DMS79 treated with DMSO at 0.1 percent for 48 hours (cell line): Measurements from ENCODE around the gene PRRG2.

Experiments
- DNase-seq: peaks from one replicate; lab custom pipeline; 2025; lab: John Stamatoyannopoulos, UW

The PRRG2 gene

GRCh38 chr19:49581007-49581508 lies at the start of gene PRRG2:
TSS of gene PRRG2 (plus strand) at chr19:49581316. CDS start at chr19:49583220, 1,904 bp downstream.
- DNase-seq, result peak; percentile 7

DNA sequence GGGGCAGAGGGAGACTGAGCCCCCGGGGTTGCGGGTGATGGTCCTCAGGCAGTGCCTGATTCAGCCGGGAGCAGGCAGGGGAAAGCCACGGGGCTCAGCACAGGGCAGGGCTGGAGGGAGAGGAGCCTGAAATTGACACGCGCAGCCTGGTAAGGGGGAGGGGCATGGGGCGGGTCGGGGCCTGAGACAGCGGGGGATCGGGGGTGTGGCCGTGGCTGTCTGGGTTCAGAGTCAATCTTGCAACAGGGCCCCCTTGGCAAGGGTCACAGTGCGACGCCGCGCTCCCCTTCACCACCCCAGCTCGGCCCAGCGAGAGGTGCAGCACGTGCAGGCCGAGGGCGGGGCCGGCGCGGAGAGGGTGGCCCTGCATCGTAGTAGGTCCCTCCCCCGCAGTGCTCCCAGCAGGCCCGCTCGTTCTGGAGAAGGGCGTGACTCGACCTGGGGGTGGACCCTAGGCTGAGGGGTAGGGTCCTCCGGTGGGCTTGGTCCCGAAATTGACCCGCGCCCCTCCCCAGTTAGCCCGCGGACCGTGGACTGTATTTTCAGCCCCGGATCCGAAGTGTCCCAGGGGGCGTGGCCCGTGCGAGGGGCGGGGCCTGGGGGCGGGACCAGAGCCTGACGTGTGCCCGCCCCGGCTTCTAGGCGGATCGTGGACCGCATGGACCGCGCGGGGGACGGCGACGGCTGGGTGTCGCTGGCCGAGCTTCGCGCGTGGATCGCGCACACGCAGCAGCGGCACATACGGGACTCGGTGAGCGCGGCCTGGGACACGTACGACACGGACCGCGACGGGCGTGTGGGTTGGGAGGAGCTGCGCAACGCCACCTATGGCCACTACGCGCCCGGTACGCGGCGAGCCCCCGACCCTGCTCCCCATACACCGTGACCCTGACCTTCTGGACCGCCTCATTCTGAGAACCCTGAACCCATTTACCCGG lies 47.3 kb upstream of the PRRG2 start:
- peak; percentile 6 for DNase-seq

DNA sequence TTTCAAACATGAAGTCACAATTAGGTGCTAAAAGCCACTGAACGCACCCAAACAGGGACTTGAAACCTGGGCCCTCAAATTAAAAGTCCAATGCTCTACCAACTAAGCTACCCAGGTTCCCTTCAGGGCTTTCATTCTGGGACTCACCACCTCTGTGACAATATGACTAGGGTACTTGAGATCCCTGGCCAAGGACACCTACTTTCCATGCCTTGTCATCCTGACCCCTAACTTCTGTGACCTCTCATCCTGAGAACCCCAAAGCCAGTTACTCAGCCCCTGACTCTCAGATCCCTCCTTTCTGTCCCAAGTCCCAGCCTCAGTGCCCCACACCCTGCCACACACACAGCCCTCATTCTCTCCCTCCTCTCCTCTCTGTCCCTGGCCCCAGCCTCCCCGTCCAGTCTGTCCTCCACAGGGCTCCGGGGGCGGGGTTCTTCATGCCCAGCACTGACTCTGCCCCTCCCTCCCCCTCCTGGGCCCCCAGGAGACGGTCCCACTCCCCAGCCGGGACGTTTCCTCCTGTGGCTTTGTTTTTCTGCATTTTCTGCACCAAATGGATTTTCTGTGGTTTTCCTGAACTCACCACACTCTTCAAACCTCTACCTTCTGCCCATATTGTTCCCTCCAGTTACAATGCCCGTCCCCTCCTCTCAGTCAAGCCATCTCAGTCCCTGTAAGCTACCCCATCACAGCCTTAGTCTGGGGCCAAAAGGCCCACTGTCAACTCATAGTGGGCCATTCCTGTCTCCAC lies 46.3 kb upstream of the PRRG2 start:
- no peak for DNase-seq

GRCh38 chr19:49536921-49537462 lies 44.1 kb upstream of the PRRG2 start:
- DNase-seq, result no peak

DNA sequence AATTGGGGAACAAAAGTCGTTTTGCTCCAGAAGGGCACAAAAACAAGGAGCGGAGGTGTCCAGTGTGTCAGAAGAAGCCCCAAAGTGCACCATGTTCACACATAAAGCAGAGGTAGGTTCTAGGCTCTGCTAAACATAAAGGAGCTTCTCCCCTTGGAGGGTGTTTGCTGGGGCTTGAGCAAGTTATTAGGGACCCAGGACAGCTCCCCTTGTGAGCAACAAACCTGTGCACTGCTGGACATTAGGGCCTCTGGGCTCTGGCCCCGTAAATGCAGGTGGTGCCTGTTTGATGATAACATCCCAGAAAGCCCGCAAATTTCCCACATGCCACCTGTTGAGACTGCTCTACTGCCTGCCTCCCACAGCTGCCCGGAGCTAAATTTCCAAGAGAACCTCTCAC lies 42.5 kb upstream of the PRRG2 start:
- no peak for DNase-seq

DNA sequence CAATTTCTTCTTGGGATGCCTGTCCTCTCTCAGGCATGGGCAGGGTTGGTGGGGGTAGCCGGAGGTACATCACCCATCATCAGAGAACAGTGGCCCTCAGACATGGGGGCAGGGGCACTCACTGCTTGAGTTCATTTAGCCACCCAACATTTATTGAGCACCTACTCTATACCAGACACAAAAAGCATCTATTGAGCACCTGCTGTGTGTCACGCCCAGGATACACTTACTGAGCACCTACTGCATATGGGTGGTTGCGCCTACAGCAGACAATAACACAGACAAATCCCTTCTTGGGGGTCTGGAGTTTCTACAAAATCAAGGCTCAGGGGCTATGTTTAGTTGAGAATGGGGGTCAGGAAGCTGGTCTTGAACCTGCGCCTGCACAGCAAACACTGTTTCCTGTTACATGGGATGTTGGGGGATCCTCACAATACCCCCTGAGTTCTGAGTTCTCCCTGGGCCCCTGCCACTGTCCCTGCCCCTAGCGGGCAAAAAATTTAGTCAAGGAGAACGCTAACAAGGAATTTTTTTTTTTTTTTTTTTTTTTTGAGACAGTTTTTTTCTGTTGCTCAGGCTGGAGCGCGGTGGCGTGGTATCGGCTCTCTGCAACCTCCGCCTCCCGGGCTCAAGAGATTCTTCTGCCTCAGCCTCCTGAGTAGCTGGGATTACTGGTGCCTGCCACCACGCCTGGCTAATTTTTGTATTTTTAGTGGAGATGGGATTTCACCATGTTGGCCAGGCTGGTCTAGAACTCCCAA lies 41.7 kb upstream of the PRRG2 start:
- DNase-seq, result no peak

GRCh38 chr19:49541914-49542313 lies 39.2 kb upstream of the PRRG2 start:
- no peak for DNase-seq

- DNase-seq, result no peak
These were observed 38.7 kb upstream of the PRRG2 start for GRCh38 chr19:49542446-49542845.

DNA sequence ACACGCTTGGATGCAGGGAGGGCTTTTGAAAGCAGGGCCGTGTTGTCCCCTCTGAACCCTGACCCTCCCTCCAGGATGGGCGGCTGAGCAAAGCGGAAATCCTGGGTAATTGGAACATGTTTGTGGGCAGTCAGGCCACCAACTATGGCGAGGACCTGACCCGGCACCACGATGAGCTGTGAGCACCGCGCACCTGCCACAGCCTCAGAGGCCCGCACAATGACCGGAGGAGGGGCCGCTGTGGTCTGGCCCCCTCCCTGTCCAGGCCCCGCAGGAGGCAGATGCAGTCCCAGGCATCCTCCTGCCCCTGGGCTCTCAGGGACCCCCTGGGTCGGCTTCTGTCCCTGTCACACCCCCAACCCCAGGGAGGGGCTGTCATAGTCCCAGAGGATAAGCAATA lies 38.1 kb upstream of the PRRG2 start:
- no peak for DNase-seq

GRCh38 chr19:49544154-49544553 lies 37.0 kb upstream of the PRRG2 start:
- no peak for DNase-seq

DNA sequence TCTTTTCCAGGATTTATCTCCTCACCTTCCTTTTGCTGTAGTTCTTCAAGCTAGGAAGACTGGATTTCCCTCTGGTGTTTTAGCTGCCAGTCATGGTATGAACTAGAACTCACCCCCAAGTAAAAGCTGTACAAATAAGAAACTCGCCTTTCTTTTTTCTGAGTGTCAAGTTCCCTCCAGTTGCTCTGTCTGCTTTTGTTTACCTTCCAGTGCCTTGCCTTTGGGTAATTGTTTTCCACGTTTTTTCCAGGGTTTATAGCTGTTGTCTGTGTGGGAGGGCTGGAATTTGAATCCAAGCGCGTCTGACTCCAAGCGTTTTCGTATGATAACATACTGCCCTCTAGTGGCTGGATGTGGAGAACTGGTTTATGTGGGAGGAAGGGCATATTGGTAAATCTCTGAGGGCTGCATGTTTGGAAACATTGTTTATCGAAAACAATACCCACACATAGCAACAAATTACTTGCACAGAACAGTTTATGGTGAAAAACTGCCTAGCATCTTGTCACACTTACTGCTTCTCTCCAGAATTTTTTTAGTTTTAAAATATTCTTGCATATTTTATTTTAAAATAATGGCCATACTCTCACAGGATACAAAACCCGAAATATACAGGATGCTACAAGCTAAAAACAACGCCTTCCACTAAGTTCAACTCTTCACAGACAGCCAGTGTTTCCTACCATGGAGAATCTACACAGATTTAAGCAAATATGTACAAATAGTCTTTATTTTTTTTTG lies 34.1 kb upstream of the PRRG2 start:
- DNase-seq, result peak; percentile 92

DNA sequence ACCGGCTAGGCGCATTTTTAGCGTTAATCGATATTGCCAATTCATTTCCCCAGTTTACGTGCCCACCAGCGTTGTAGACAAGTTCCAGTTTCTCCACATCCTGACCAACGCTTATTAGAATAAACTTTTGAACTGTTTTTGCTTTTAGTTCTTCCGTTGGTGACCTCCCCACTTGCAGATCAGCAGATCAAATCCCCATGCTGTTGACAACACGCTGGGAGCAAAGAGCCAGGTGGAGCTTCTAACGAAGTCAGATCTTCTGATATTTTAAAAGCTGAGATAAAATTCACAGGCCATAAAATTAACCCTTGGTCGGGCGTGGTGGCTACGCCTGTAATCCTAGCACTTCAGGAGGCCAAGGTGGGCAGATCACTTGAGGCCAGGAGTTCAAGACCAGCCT lies 32.1 kb upstream of the PRRG2 start:
- no peak for DNase-seq

DNA sequence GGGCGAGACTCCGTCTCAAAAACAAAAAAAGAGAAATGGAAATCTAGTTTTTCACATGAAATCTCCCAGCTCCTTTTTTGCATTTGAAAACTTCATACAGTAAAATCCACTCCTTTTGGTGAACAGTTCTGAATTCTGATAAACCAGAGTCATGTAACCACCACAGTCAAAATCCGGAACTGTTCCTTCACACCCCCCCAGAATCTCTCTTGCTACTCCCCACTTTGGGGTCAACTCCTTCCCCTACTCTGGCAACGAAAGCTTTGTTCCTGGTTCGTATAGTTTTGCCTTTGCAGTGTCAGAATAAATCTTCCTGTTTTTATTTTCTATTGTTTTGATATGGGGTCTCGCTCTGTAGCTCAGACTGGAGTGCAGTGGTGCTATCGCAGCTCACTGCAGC lies 29.6 kb upstream of the PRRG2 start:
- DNase-seq, result no peak

GRCh38 chr19:49552749-49553148 lies 28.4 kb upstream of the PRRG2 start:
- DNase-seq, result no peak

- DNase-seq, result no peak
These were observed 27.5 kb upstream of the PRRG2 start for GRCh38 chr19:49553451-49554271.

- no peak for DNase-seq
These were observed 26.4 kb upstream of the PRRG2 start for GRCh38 chr19:49554701-49555181.

DNA sequence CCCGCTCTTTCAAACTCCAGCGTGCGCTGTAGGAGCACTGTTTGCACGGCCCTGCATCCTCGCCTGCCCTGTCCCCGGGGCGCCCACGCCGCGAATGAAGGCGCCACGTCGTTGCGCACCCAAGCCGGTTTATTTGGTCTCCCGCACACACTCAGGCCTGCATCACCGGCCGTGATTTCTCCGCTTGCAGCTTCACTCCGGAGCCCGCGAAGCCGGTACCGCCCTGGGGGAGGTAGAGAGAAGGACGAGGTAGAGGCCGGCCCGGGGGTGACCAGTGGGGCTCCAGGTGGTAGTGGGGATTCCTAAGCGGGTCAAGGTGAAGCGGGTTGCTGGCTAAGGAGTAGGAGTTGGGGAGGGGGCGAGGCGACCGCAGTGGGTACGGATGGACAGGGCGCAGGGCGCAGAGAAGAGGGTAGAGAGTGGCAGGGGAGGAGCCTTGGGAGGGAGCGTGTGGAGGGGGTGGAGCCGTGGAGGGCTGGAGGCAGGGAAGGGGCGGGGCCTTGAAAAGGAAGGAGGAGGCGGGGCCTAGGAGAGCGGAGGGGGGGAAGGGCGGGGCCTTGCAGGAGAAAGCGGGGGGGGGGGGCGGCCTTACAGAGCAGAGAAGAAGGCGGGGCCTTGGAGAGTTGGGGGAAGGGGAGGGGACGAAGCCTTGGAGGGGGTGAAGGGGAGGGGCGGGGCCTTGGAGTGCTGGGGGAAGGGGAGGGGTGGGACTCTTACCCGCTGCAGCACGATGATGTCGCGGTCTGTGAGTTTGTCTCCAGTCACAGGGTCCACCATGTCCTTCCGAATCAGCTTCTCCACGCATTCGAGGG lies 25.3 kb upstream of the PRRG2 start:
- no peak for DNase-seq

- DNase-seq, result no peak
These were observed 24.4 kb upstream of the PRRG2 start for GRCh38 chr19:49556412-49557398.
